ENCODE data around the gene EDEM3. TPM values are rescaled to one million over a fixed set of nuclear protein-coding genes. Genes with fewer than 3 reads are reported as not detected.
A peak's percentile ranks its signal among the peaks of the same experiment; 100 is the strongest.

Gene EDEM3
- total RNA-seq, 5 donors from 2014 or later (not counting 1 experiment from before 2014, with no cell fraction given) = 21.0 to 44.1 (median 39.1) TPM

DNA sequence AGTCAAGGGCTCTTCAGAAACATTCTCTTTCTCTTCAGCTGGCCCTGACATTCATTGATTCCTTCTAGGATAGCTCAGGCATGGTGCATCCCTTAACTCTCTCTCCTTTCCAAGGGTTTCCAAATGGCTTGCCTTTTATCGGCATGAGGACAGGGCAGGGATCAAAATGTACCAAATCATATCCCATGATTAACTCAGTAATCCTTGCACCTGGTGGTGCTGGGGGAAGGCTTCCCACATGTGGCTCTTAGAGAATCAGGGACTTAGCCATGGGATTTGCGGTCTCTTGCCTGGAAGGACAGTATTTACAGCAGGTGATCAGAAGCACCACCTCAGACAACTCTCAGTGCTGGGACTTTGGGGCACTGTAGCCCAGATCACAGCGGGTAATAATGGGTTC, 46.2 kb upstream of the EDEM3 start:
- peaks cover 0 to 9% of the 10 kb centered on the region in 2 donors for H3K36me3 ChIP-seq (ENCODE audit: control insufficient read depth in 2 of 2, extremely low read depth in 1 of 2, insufficient read depth in 1 of 2, low read length in 1 of 2)
- no peak for DNase-seq
- CTCF ChIA-PET = interaction anchor here (0.6 to 1.7 kb wide), 2 partner anchors 190 to 369 kb away, joined by 3 to 5 read pairs; no protein-coding TSS in a partner anchor

DNA sequence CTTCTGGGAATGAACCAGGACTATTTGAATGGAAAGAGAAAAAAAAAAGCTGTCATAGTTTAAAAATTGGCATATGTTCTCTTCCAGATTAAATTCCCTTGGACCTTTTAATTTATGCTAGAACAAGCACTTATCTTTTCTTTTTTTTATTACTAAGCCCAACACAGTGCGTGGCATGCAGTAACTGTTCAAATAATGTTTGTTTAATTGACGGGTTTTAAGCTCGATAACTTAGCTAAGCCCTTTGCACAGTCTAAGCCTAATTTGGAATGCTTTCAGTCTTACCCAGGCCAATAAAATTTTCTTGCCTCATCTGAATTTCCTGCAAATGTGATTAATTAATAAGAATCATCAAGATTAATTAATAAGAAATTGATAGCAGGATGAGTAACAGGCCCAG, 39.3 kb upstream of the EDEM3 start:
- DNase-seq = no peak
- H3K27ac ChIP-seq (ENCODE audit: low read length) = no peak overlapping the region
- ChIA-PET CTCF (interaction anchor here in 1 of 2 donors (0.6 to 1.4 kb wide), 3 partner anchors 11 to 697 kb away, joined by 3 to 4 read pairs (median 3); no protein-coding TSS in a partner anchor), POLR2A (interaction anchor here (0.6 to 0.7 kb wide), 3 partner anchors 15 to 153 kb away, joined by 3 to 4 read pairs (median 3); no protein-coding TSS in a partner anchor)
- no peaks in the 10 kb centered on the region for H3K9me3 ChIP-seq
- Mint-ChIP-seq H3K27ac (no peak overlapping the region), H3K4me3 (no peak overlapping the region), H3K36me3 (peaks cover 30% of the 10 kb centered on the region), H3K9me3 (no peaks in the 10 kb centered on the region), H3K4me1 (peaks cover 7 to 14% (median 9%) of the 10 kb centered on the region in 3 donors), H3K27me3 (no peaks in the 10 kb centered on the region)
- 100% methylated on average over 2 of the region's 3 CpGs for WGBS (ENCODE audit: insufficient coverage)
- ATAC-seq (replicated peaks in 1 of 4) = no peak
- peaks cover 0 to 12% of the 10 kb centered on the region in 2 donors for H3K36me3 ChIP-seq (ENCODE audit: control insufficient read depth in 2 of 2, extremely low read depth in 1 of 2, insufficient read depth in 1 of 2, low read length in 1 of 2)
- no peaks in the 10 kb centered on the region for H3K27me3 ChIP-seq (replicated peaks in 1 of 2; ENCODE audit: control insufficient read depth in 2 of 2, extremely low read depth in 1 of 2, insufficient read depth in 2 of 2, low read length in 1 of 2)
- H3K4me1 ChIP-seq (ENCODE audit: control insufficient read depth in 1 of 2, extremely low read depth in 1 of 2, insufficient read depth in 2 of 2, low read length in 2 of 2) = no peaks in the 10 kb centered on the region
- no peak overlapping the region for H3K4me3 ChIP-seq (ENCODE audit: control insufficient read depth in 1 of 2, extremely low read depth in 1 of 2, low read length in 1 of 2)

More for the DNA sequence above, 46.2 kb upstream of the EDEM3 start:
- H3K36me3 Mint-ChIP-seq = peaks cover 33% of the 10 kb centered on the region
- no peaks in the 10 kb centered on the region for H3K9me3 Mint-ChIP-seq
- no peaks in the 10 kb centered on the region for H3K27me3 Mint-ChIP-seq
- H3K27ac Mint-ChIP-seq = no peak overlapping the region
- ATAC-seq (replicated peaks in 1 of 4) = no peak
- H3K4me1 ChIP-seq (ENCODE audit: control insufficient read depth in 1 of 2, extremely low read depth in 1 of 2, insufficient read depth in 2 of 2, low read length in 2 of 2) = peaks cover 3 to 5% of the 10 kb centered on the region in 2 experiments
- H3K27ac ChIP-seq (ENCODE audit: low read length) = no peak overlapping the region
- no peaks in the 10 kb centered on the region for H3K9me3 ChIP-seq
- WGBS (ENCODE audit: insufficient coverage) = 100% methylated on average over 1 of the region's 3 CpGs
- no peak overlapping the region for H3K4me3 Mint-ChIP-seq
- POLR2A ChIA-PET = no interaction called here
- H3K4me3 ChIP-seq (ENCODE audit: control insufficient read depth in 1 of 2, extremely low read depth in 1 of 2, low read length in 1 of 2) = no peak overlapping the region
- H3K27me3 ChIP-seq (replicated peaks in 1 of 2; ENCODE audit: control insufficient read depth in 2 of 2, extremely low read depth in 1 of 2, insufficient read depth in 2 of 2, low read length in 1 of 2) = no peaks in the 10 kb centered on the region
- H3K4me1 Mint-ChIP-seq = peaks cover 5 to 11% (median 6%) of the 10 kb centered on the region in 3 donors

DNA sequence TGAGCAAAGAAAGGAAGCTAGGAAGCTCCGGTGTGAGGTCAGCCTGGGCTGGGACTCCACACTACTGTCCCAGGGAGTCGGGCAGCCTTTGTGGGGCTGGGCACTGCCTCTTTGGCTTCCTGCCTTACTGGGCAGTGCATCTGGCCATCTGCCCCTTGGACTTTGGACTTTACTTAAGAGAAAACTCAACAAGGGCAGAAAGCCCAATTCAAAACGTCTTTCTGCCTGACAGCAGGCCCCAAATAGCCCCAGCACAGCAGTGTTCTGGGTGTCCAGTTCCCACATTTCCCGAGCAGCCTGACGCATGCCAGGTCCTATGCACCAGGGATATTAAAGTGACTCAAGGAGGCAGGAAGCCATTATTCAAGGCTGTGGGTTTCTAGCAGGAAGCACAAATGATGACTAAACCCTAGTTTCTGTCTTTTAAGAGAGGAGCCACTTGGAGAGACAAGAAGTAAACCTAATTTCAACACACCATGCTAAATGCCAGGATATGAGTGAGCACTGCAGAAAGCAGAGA, 37.9 kb upstream of the EDEM3 start:
- WGBS (ENCODE audit: insufficient coverage) = 65% methylated on average over 5 of the region's 5 CpGs
- ATAC-seq (replicated peaks in 1 of 4) (peak in 1 of 4 experiments; percentile 36), DNase-seq (peak in 1 of 35 experiments; percentile 6)
- ChIA-PET POLR2A (no interaction called here), CTCF (no interaction called here)
- Histone ChIP-seq H3K36me3 (ENCODE audit: control insufficient read depth in 2 of 2, extremely low read depth in 1 of 2, insufficient read depth in 1 of 2, low read length in 1 of 2) (peaks cover 0 to 12% of the 10 kb centered on the region in 2 donors), H3K9me3 (no peaks in the 10 kb centered on the region), H3K27me3 (replicated peaks in 1 of 2; ENCODE audit: control insufficient read depth in 2 of 2, extremely low read depth in 1 of 2, insufficient read depth in 2 of 2, low read length in 1 of 2) (no peaks in the 10 kb centered on the region), H3K4me3 (ENCODE audit: control insufficient read depth in 1 of 2, extremely low read depth in 1 of 2, low read length in 1 of 2) (no peak overlapping the region), H3K27ac (ENCODE audit: low read length) (no peak overlapping the region), H3K4me1 (ENCODE audit: control insufficient read depth in 1 of 2, extremely low read depth in 1 of 2, insufficient read depth in 2 of 2, low read length in 2 of 2) (no peaks in the 10 kb centered on the region)
- Mint-ChIP-seq H3K27ac (no peak overlapping the region), H3K9me3 (no peaks in the 10 kb centered on the region), H3K36me3 (peaks cover 34% of the 10 kb centered on the region), H3K4me1 (peaks cover 7 to 9% (median 9%) of the 10 kb centered on the region in 3 donors), H3K4me3 (no peak overlapping the region), H3K27me3 (no peaks in the 10 kb centered on the region)

DNA sequence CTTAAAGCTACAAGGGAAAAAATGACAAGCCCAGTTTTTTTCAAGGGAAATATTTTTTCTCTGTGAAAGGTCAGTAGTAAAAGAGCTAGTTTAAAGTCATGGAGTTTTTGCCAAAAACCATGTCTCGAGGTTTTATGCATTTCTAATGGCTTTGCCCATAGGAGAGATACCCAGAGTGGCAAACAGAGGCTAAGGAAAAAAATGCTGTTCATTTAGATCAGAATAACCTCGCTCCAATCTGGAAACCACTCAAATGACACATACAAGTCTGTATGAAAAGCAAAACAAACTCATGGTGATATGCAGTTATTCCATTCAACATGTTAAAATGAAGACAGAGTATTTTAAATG, 36.9 kb upstream of the EDEM3 start:
- no CpG with 5 or more reads among the region's 2 CpGs for WGBS (ENCODE audit: insufficient coverage)
- POLR2A ChIA-PET = no interaction called here
- Histone ChIP-seq H3K4me1 (ENCODE audit: control insufficient read depth in 1 of 2, extremely low read depth in 1 of 2, insufficient read depth in 2 of 2, low read length in 2 of 2) (no peaks in the 10 kb centered on the region), H3K4me3 (ENCODE audit: control insufficient read depth in 1 of 2, extremely low read depth in 1 of 2, low read length in 1 of 2) (no peak overlapping the region), H3K27ac (ENCODE audit: low read length) (no peak overlapping the region), H3K9me3 (no peaks in the 10 kb centered on the region), H3K27me3 (replicated peaks in 1 of 2; ENCODE audit: control insufficient read depth in 2 of 2, extremely low read depth in 1 of 2, insufficient read depth in 2 of 2, low read length in 1 of 2) (no peaks in the 10 kb centered on the region), H3K36me3 (ENCODE audit: control insufficient read depth in 2 of 2, extremely low read depth in 1 of 2, insufficient read depth in 1 of 2, low read length in 1 of 2) (peaks cover 0 to 8% of the 10 kb centered on the region in 2 donors)
- Mint-ChIP-seq H3K27me3 (no peaks in the 10 kb centered on the region), H3K27ac (no peak overlapping the region), H3K4me3 (no peak overlapping the region), H3K9me3 (no peaks in the 10 kb centered on the region), H3K36me3 (peaks cover 30% of the 10 kb centered on the region), H3K4me1 (peaks cover 8 to 9% (median 9%) of the 10 kb centered on the region in 3 donors)
- no peak for ATAC-seq (replicated peaks in 1 of 4)
- CTCF ChIA-PET = no interaction called here
- no peak for DNase-seq

DNA sequence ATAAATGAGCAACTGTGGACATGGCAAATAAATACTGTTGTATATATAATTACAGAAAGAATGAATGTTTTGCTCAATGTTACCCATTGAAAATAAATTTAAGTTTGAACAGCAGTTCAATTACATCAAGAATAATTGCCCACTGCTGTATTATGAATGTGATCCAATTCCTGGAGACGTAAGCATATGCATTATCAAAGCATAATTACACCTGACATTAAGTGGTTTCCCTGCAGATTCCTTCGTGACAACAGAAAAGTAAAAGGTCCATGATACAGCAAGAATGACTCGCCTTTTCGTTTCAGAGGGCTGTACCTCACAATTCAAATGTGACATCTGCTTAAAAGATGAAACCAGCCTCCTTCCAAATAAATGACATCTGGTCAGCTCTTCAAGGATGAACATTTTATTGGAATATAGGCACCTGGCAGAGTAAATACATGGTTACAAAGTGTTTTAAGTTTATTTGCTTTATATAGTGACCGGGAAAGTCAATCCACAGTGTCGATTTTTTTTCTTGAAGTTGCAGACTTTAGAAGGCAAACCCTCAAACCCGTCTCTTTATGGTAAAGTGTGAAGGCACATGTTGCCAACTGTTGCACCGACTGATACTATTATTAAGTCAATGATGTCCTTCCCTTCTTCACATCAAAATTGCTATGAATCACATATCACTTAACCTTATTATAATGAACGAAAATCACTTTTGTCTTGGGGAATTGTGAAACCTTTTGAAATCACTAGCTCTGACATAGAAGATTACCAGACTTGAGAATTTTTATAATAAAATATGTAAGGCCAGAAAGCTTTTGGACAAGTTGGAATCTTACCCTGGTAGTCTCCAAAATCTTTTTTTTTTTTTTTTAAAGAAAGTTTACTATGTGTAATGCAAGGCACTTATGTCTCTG, 36.2 kb upstream of the EDEM3 start:
- DNase-seq = no peak
- H3K27me3 Mint-ChIP-seq = no peaks in the 10 kb centered on the region
- no peaks in the 10 kb centered on the region for H3K27me3 ChIP-seq (replicated peaks in 1 of 2; ENCODE audit: control insufficient read depth in 2 of 2, extremely low read depth in 1 of 2, insufficient read depth in 2 of 2, low read length in 1 of 2)
- H3K4me1 Mint-ChIP-seq = peaks cover 8 to 9% (median 9%) of the 10 kb centered on the region in 3 donors
- ATAC-seq (replicated peaks in 1 of 4) = no peak
- peaks cover 28% of the 10 kb centered on the region for H3K36me3 Mint-ChIP-seq
- no peak overlapping the region for H3K27ac Mint-ChIP-seq
- H3K9me3 Mint-ChIP-seq = no peaks in the 10 kb centered on the region
- ChIA-PET POLR2A (interaction anchor here in 1 of 2 donors (0.6 kb wide), 1 partner anchor 10 kb away, joined by 3 read pairs; no protein-coding TSS in a partner anchor), CTCF (interaction anchor here in 1 of 2 donors (0.6 kb wide), 1 partner anchor 1891 kb away, joined by 6 read pairs; no protein-coding TSS in a partner anchor)
- no peaks in the 10 kb centered on the region for H3K9me3 ChIP-seq
- 67% methylated on average over 1 of the region's 9 CpGs for WGBS (ENCODE audit: insufficient coverage)
- H3K4me1 ChIP-seq (ENCODE audit: control insufficient read depth in 1 of 2, extremely low read depth in 1 of 2, insufficient read depth in 2 of 2, low read length in 2 of 2) = no peaks in the 10 kb centered on the region
- no peak overlapping the region for H3K4me3 Mint-ChIP-seq
- H3K4me3 ChIP-seq (ENCODE audit: control insufficient read depth in 1 of 2, extremely low read depth in 1 of 2, low read length in 1 of 2) = no peak overlapping the region
- no peak overlapping the region for H3K27ac ChIP-seq (ENCODE audit: low read length)
- peaks cover 0 to 7% of the 10 kb centered on the region in 2 donors for H3K36me3 ChIP-seq (ENCODE audit: control insufficient read depth in 2 of 2, extremely low read depth in 1 of 2, insufficient read depth in 1 of 2, low read length in 1 of 2)

DNA sequence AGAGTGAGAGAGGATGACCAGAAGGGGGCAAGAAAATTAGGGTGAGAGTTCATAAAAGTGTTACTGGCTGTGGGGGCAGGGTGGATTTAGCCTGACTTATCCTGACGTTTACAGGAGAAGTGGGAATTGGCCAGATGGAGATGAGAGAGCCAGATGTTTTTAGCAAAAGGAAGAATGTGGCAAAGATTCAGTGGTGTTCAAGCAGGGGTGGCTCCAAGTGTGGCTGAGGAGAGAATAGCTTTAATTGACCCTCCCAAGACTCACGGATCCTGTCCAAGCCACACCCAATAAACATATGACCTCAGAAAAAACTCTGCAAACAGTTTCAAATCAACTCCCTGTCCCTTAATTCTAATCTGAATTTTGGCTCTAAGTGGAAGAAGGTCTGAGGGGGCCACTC, 35.2 kb upstream of the EDEM3 start:
- Histone ChIP-seq H3K36me3 (ENCODE audit: control insufficient read depth in 2 of 2, extremely low read depth in 1 of 2, insufficient read depth in 1 of 2, low read length in 1 of 2) (no peaks in the 10 kb centered on the region), H3K4me3 (ENCODE audit: control insufficient read depth in 1 of 2, extremely low read depth in 1 of 2, low read length in 1 of 2) (no peak overlapping the region), H3K27me3 (replicated peaks in 1 of 2; ENCODE audit: control insufficient read depth in 2 of 2, extremely low read depth in 1 of 2, insufficient read depth in 2 of 2, low read length in 1 of 2) (no peaks in the 10 kb centered on the region), H3K4me1 (ENCODE audit: control insufficient read depth in 1 of 2, extremely low read depth in 1 of 2, insufficient read depth in 2 of 2, low read length in 2 of 2) (no peaks in the 10 kb centered on the region), H3K9me3 (no peaks in the 10 kb centered on the region), H3K27ac (ENCODE audit: low read length) (no peak overlapping the region)
- WGBS (ENCODE audit: insufficient coverage) = 88% methylated on average over 1 of the region's 2 CpGs
- Mint-ChIP-seq H3K4me1 (peaks cover 8 to 9% (median 9%) of the 10 kb centered on the region in 3 donors), H3K27me3 (no peaks in the 10 kb centered on the region), H3K4me3 (no peak overlapping the region), H3K27ac (no peak overlapping the region), H3K9me3 (peaks cover 6 to 8% (median 8%) of the 10 kb centered on the region in 3 donors), H3K36me3 (peaks cover 28% of the 10 kb centered on the region)
- POLR2A ChIA-PET = no interaction called here
- DNase-seq (no peak), ATAC-seq (replicated peaks in 1 of 4) (no peak)
- CTCF ChIA-PET = interaction anchor here in 1 of 2 donors (0.5 to 0.7 kb wide), 2 partner anchors 15 to 712 kb away, joined by 3 to 5 read pairs; no protein-coding TSS in a partner anchor

All from T-cell (primary cell).